Measurements from ENCODE around the gene SEC23B. TPM values are rescaled to one million over a fixed set of nuclear protein-coding genes. Genes with fewer than 3 reads are reported as not detected.

SEC23B gene
- total RNA-seq, 1 experiment from 2014 or later = 61.3 TPM

GRCh38 chr20:18566892-18567738 is 59.4 kb downstream of the SEC23B start, which contains the start of gene SMIM26:
Gene SMIM26, plus strand, starts transcription at chr20:18567432. Its CDS starts 47 bp downstream, at chr20:18567479.
- no peak for TF ChIP-seq REST (IDR thresholded peaks at IDR 0.05; ENCODE audit: insufficient read depth in 1 of 2, low read depth in 2 of 2, low read length in 1 of 2)
- TF ChIP-seq TCF7L2 (IDR thresholded peaks at IDR 0.05; ENCODE audit: low read depth, low read length) = peak; percentile 50
- peak; percentile 89 for TF ChIP-seq POLR2AphosphoS5 (IDR thresholded peaks at IDR 0.05; ENCODE audit: low read depth, low read length)
- TF ChIP-seq SIN3A (IDR thresholded peaks at IDR 0.05; ENCODE audit: borderline replicate concordance, insufficient read depth, low read depth, low read length) = 0 out of 2 replicates have a peak, but pooled peaks have one; percentile 55
- intact Hi-C loops (cut with micrococcal nuclease; ENCODE audit: unreplicated experiment) (no loop called here), in situ Hi-C loops (cut with HindIII; ENCODE audit: low pct_unique_long_range_greater_than_20kb, low sequenced_read_pairs) (no loop called here)
- H3K36me3 ChIP-seq (ENCODE audit: control insufficient read depth, insufficient read depth, low read length) = peaks cover 7% of the 10 kb centered on the region; the same call in 1 of the 2 replicates
- H3K27ac ChIP-seq (ENCODE audit: low read length) = peak within 1 kb of the TSS; percentile 82
- DNase-seq (ENCODE audit: low read depth, low spot score) (peak; percentile 87), ATAC-seq (peak; percentile 100)
- H3K9me3 ChIP-seq (ENCODE audit: control insufficient read depth, insufficient read depth, low read depth, low read length) = no peaks in the 10 kb centered on the region
- BruUV-seq (replicated peaks) = TSS peak; percentile 98
- H3K27me3 ChIP-seq (ENCODE audit: control insufficient read depth, insufficient read depth, low read length) = no peaks in the 10 kb centered on the region
- ChIA-PET CTCF (interaction anchor here (0.7 kb wide), 1 partner anchor 32 kb away, joined by 5 read pairs; no protein-coding TSS in a partner anchor), POLR2A (interaction anchor here (0.6 to 0.8 kb wide), 2 partner anchors 60 to 215 kb away, joined by 4 to 5 read pairs; partner anchors contain the start of gene SEC23B)
- H3K4me3 ChIP-seq (ENCODE audit: low read depth in 2 of 2, low read length in 2 of 2) = peak within 1 kb of the TSS; percentile 84 to 90
- H3K4me1 ChIP-seq (ENCODE audit: control insufficient read depth, insufficient read depth, low read length) = no peaks in the 10 kb centered on the region

GRCh38 chr20:18567739-18568091 is 60.0 kb downstream of the SEC23B start:
- no peak for DNase-seq (ENCODE audit: low read depth, low spot score)
- Histone ChIP-seq H3K4me1 (ENCODE audit: control insufficient read depth, insufficient read depth, low read length) (no peaks in the 10 kb centered on the region), H3K27ac (ENCODE audit: low read length) (peak overlapping the region; percentile 82), H3K27me3 (ENCODE audit: control insufficient read depth, insufficient read depth, low read length) (no peaks in the 10 kb centered on the region), H3K36me3 (ENCODE audit: control insufficient read depth, insufficient read depth, low read length) (peaks cover 7% of the 10 kb centered on the region; the same call in 1 of the 2 replicates), H3K9me3 (ENCODE audit: control insufficient read depth, insufficient read depth, low read depth, low read length) (no peaks in the 10 kb centered on the region), H3K4me3 (ENCODE audit: low read depth in 2 of 2, low read length in 2 of 2) (peak overlapping the region; percentile 84 to 90)
- TF ChIP-seq POLR2AphosphoS5 (IDR thresholded peaks at IDR 0.05; ENCODE audit: low read depth, low read length) (no peak), SIN3A (IDR thresholded peaks at IDR 0.05; ENCODE audit: borderline replicate concordance, insufficient read depth, low read depth, low read length) (no peak), TCF7L2 (IDR thresholded peaks at IDR 0.05; ENCODE audit: low read depth, low read length) (no peak), CTCF (IDR thresholded peaks at IDR 0.05) (no peak), REST (IDR thresholded peaks at IDR 0.05; ENCODE audit: insufficient read depth in 1 of 2, low read depth in 2 of 2, low read length in 1 of 2) (no peak)
- intact Hi-C loops (cut with micrococcal nuclease; ENCODE audit: unreplicated experiment) = no loop called here
- TSS peak; percentile 96 for BruUV-seq (replicated peaks)
- ATAC-seq = peak; percentile 27
- CTCF ChIA-PET = interaction anchor here (0.7 kb wide), 1 partner anchor 33 kb away, joined by 5 read pairs; no protein-coding TSS in a partner anchor
- in situ Hi-C loops (cut with HindIII; ENCODE audit: low pct_unique_long_range_greater_than_20kb, low sequenced_read_pairs) = no loop called here
- POLR2A ChIA-PET = no interaction called here
